BLaER1 (cell line): ENCODE measurements around the gene NOTCH3.
A peak's percentile ranks its signal among the peaks of the same experiment; 100 is the strongest.

Experiments
- H3K27ac ChIP-seq: shearing (Covaris generic); formaldehyde crosslinking; 2 replicates; pipeline ENCODE4 v1.8.1; 2022
- H3K27me3 ChIP-seq: shearing (Covaris generic); formaldehyde crosslinking; 2 replicates; pipeline ENCODE4 v1.8.1; 2022
- H3K36me3 ChIP-seq: shearing (Covaris generic); formaldehyde crosslinking; 2 replicates; pipeline ENCODE4 v1.8.1; 2022
- H3K4me1 ChIP-seq: shearing (Covaris generic); formaldehyde crosslinking; 2 replicates; pipeline ENCODE4 v1.8.1; 2022
- H3K4me2 ChIP-seq: shearing (Covaris generic); formaldehyde crosslinking; 2 replicates; pipeline ENCODE4 v1.8.1; 2022
- H3K4me3 ChIP-seq: shearing (Covaris generic); formaldehyde crosslinking; 2 replicates; pipeline ENCODE4 v1.8.1; 2022
- H3K9ac ChIP-seq: shearing (Covaris generic); formaldehyde crosslinking; 2 replicates; pipeline ENCODE4 v1.8.1; 2022
- H3K9me3 ChIP-seq: shearing (Covaris generic); formaldehyde crosslinking; 2 replicates; pipeline ENCODE4 v1.8.1; 2022
- H4K20me1 ChIP-seq: shearing (Covaris generic); formaldehyde crosslinking; 2 replicates; pipeline ENCODE4 v1.8.1; 2022
- Cebpa-rat ChIP-seq: shearing (Covaris generic); IDR thresholded peaks from 2 replicates; pipeline ENCODE4 v1.8.1; 2022

NOTCH3 gene

DNA sequence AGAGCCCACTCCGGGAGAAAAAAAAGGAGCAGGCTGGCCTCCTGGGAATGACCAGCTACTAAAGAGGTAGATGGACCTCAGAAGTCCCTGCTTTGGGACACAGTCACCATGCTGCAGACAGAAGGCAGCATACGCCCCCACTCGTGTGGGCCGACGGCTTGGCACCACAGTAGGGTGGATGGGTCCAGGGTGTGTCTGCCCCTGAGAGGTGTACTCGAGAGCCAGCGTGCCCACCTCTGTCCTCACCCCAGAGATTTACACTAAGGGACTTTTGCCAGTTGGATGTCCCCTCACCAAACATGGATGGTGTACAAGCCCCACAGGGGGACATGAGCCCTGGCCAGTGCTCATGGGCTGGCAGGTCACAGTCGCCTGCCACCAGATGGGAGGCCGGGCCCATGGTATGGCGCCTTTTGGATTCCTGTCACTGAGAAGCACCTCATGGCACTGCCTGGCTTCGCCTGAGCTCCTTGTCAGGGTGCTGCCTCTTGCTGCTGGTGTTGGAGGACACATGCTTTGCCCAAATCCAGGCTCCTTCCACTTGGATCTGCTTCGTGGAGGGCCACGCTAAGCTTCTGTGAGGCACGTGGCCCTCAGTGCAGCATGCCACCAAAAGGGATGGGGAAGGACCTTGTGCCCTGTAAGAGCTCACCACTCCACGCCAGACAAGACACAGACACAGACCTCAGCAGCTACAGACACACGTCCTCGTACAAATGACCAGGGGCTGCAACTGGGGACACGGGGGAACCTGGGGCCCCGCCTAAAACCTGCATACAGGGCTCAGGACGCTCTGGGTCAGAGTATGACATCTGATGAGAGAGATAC is 44.8 kb upstream of the NOTCH3 start:
- Histone ChIP-seq H3K27ac (peak overlapping the region; percentile 80), H3K27me3 (no peaks in the 10 kb centered on the region), H3K36me3 (peaks cover 85% of the 10 kb centered on the region), H3K4me3 (no peak overlapping the region), H4K20me1 (peaks cover 89% of the 10 kb centered on the region), H3K4me1 (peaks cover 69% of the 10 kb centered on the region), H3K4me2 (peak overlapping the region; percentile 96), H3K9ac (peak overlapping the region; percentile 75; the same call in 1 of the 2 replicates), H3K9me3 (no peaks in the 10 kb centered on the region)
- no peak for TF ChIP-seq Cebpa-rat

DNA sequence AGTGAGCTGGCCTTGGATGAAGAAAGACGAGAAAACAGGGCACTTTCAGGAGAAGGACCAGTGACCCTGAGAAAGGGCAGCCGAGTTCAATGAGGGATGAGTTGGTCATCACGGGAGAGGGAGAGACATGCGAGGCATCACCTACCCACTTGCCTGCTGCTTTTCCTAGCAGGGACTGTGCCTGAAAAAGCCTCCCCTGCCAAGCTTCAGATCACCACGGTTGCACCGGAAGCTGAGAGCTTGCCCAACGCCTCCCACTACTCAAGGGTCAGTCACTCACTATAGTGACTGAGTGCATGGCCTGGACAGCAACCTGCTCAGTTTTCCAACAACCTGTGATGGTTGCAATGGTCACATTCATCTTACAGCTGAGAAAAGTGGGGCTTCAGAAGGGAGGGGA is 44.0 kb upstream of the NOTCH3 start:
- Histone ChIP-seq H3K9me3 (no peaks in the 10 kb centered on the region), H3K9ac (no peak overlapping the region), H4K20me1 (peaks cover 89% of the 10 kb centered on the region), H3K27me3 (no peaks in the 10 kb centered on the region), H3K36me3 (peaks cover 85% of the 10 kb centered on the region), H3K4me3 (no peak overlapping the region), H3K4me1 (peaks cover 61% of the 10 kb centered on the region), H3K27ac (0 out of 2 replicates have a peak overlapping the region, but pooled peaks have one; percentile 80), H3K4me2 (no peak overlapping the region)
- TF ChIP-seq Cebpa-rat = no peak

DNA sequence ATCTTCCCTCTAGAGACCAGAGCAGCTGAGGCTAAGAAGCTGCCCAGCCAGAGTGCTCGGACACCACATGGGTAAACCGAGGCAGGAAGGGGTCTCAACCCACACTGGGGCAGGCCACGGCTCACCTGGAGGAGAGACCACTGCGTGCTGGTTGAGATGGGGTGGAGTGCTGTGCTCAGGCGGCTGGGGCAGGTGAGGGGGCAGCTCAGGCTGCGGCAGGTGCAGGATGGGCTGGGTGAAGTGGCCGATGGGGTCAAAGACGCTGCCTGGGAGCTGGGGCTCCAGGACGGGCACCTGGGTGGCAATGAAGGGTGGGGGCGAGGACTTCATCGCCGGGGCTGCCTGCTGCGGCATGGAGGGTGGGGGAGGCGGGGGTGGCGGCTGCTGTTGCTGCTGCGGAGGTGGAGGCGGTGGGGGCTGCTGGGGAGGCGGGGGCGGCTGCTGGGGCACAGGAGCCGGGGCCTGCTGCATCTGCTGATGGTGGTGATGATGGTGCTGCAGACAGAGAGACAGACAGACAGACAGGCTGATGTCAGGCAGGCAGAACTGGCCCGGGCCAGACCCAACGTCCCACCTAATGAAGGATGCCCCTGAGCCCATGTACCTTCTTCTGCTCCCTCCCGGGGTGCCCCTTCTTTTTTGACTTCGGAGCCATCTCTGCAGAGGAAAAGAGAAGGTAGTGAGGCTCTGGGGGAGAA is 43.5 kb upstream of the NOTCH3 start:
- H3K27me3 ChIP-seq = no peaks in the 10 kb centered on the region
- H3K4me3 ChIP-seq = no peak overlapping the region
- H3K4me2 ChIP-seq = no peak overlapping the region
- no peak overlapping the region for H3K27ac ChIP-seq
- H3K9ac ChIP-seq = no peak overlapping the region
- peaks cover 55% of the 10 kb centered on the region for H3K4me1 ChIP-seq
- H3K36me3 ChIP-seq = peaks cover 85% of the 10 kb centered on the region
- H4K20me1 ChIP-seq = peaks cover 89% of the 10 kb centered on the region
- no peaks in the 10 kb centered on the region for H3K9me3 ChIP-seq
- no peak for TF ChIP-seq Cebpa-rat

DNA sequence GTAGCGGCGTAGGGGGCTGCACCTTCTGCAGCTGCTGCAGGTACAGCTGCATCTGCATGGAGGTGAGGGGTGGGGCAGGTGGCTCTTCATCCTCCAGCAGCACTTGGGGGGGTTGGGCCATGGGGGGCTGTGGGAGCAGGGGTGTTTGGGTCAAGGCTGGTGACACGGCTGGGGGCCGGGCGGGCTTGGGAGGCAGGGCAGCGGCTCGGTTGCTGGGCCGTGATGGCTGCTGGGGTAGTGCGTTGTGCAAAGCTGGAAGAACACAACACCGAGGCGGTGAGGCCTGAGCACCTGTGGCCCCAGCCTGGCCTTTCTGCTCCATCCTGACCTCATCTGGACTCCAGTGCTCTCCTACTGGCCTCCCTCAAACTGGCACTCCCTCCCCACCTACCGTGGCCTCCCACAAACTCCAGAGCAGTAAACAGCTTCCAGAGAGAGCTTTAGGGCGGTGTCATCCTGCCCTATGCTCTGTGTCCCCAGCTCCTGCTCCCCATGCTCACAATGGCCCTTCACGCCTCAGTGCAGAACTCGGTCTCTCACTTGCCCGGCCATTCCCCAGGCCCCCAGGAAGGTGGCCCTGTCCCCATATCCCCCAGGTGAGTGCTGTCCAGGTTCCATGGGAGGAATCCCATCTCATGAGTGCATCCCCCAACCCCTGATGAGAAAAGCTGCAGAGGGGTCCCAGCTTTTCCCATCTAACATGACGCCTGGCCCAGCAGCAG is 42.6 kb upstream of the NOTCH3 start:
- Histone ChIP-seq H3K9ac (no peak overlapping the region), H3K9me3 (no peaks in the 10 kb centered on the region), H3K27ac (0 out of 2 replicates have a peak overlapping the region, but pooled peaks have one; percentile 35), H3K4me2 (no peak overlapping the region), H3K27me3 (no peaks in the 10 kb centered on the region), H3K4me1 (peaks cover 47% of the 10 kb centered on the region), H4K20me1 (peaks cover 87% of the 10 kb centered on the region), H3K36me3 (peaks cover 88% of the 10 kb centered on the region), H3K4me3 (no peak overlapping the region)
- TF ChIP-seq Cebpa-rat = no peak

DNA sequence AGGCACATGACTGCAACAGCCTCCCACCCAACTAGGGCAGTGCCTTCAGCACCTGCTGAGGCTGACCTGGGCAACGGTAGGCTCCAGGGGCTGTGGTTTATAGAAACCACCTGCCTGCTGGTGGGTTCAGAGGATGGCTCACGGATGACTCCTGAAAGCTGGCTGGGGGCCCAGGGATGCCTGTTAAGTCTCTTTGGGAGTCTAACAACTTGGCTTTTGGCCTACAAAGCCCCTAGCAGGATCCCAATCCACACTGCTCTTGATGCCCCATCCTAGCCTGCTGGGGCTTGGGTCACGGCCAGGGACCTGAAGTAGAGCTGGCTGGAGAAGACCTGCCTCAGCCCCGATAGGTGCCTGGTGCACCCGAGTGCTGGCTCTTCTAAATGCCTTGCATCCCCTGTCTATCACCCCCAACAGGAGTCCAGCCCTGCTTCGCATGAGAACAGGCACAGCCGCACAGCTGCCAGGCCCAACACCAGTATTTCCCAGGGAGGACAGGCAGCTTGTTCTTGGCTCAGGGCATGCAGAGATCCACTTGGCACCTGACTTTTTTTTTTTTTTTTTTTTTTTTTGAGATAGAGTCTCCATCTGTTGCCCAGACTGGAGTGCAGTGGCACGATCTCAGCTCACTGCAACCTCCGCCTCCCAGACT is 40.6 kb upstream of the NOTCH3 start:
- H4K20me1 ChIP-seq = peaks cover 84% of the 10 kb centered on the region
- no peaks in the 10 kb centered on the region for H3K27me3 ChIP-seq
- H3K9me3 ChIP-seq = no peaks in the 10 kb centered on the region
- peaks cover 31% of the 10 kb centered on the region for H3K4me1 ChIP-seq
- H3K27ac ChIP-seq = 0 out of 2 replicates have a peak overlapping the region, but pooled peaks have one; percentile 26
- TF ChIP-seq Cebpa-rat = no peak
- H3K4me2 ChIP-seq = no peak overlapping the region
- H3K4me3 ChIP-seq = no peak overlapping the region
- 0 out of 2 replicates have a peak overlapping the region, but pooled peaks have one; percentile 4 for H3K9ac ChIP-seq
- H3K36me3 ChIP-seq = peaks cover 93% of the 10 kb centered on the region

DNA sequence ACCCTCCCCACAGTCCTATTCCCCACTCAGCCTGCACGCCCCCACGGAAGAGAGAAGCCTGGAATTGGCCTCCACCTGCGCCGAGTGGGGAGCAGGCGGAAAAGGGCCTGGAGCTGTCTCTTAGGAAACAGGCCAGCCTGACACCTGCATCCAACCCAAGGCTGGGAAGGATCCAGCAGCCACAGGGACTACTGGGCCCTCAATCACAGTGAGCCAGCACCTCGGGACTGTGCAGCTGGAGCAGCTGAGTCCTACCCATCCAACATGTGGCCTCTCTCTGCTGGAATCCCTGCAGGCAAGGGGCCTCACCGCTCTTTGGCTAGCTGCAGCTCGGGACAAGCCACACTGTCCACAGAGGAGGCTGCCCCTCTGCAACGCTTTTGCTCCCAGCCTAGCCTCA is 39.7 kb upstream of the NOTCH3 start:
- Histone ChIP-seq H3K4me1 (peaks cover 31% of the 10 kb centered on the region), H3K9ac (no peak overlapping the region), H3K27ac (peak overlapping the region; percentile 26; the same call in 1 of the 2 replicates)

DNA sequence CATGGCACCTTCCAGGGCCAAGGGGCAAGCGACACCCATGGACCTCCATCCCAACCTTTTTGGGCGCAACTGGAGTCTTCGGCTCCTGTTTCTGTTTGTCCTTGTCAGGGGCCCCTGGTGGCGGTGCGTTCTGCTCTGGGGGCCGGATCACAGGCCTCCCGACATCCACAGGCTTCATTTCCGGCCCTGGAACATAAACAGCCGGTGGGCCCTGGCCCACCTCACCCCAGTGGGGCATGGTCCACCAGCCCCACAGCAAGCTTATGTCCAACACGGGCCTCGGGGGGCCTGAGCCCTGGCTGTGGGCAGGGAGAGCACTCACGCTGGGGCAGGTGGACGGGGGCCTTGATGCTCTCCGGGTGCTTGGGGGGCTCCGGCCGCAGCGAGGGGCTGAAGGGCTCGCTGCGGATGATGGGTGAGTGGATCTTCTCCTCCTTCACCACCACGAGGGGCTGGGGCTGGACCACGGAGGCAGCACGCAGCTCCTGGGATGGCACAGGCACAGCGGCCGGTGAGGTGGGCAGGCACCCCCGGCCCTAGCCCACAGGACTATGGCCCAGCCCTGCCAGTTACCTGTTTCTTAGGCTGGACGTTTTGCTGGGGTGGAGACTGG is 38.6 kb upstream of the NOTCH3 start:
- Histone ChIP-seq H3K4me1 (peaks cover 31% of the 10 kb centered on the region), H3K27ac (no peak overlapping the region), H3K9me3 (no peaks in the 10 kb centered on the region), H3K4me3 (no peak overlapping the region), H4K20me1 (peaks cover 84% of the 10 kb centered on the region), H3K36me3 (peaks cover 89% of the 10 kb centered on the region), H3K27me3 (no peaks in the 10 kb centered on the region), H3K9ac (no peak overlapping the region), H3K4me2 (no peak overlapping the region)
- TF ChIP-seq Cebpa-rat = no peak

More for the DNA sequence above, 39.7 kb upstream of the NOTCH3 start:
- Histone ChIP-seq H3K36me3 (peaks cover 93% of the 10 kb centered on the region), H3K27me3 (no peaks in the 10 kb centered on the region), H4K20me1 (peaks cover 84% of the 10 kb centered on the region), H3K4me3 (no peak overlapping the region), H3K9me3 (no peaks in the 10 kb centered on the region), H3K4me2 (no peak overlapping the region)
- TF ChIP-seq Cebpa-rat = no peak

DNA sequence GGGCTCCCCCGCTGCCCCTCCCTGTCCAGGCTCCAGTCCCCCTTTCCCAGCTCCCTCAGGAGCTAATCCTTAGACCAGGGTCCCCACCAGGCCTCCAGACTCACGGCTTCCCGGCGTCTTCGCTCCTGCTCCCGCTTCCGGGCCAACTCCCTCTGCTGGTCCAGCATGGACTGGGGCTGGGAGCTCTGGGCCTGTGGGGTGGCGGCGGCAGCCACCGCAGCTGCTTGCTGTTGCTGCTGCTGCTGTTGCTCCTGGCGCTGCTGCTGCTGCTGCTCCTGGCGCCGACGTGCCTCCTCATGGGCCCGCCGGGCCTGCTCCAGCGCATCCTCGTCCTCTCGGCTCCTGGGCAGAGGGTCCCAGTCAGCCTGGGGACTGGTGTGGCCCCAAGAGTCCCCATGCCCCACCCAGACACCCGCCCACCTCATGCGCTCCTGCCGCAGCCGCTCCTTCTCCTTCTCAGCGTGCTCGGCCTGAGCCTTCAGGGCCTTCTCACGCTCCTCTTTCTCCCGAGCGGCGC is 37.9 kb upstream of the NOTCH3 start:
- Histone ChIP-seq H3K27me3 (peaks cover 3% of the 10 kb centered on the region; the same call in 1 of the 2 replicates), H3K36me3 (peaks cover 83% of the 10 kb centered on the region), H3K27ac (no peak overlapping the region), H3K9ac (no peak overlapping the region), H3K4me3 (no peak overlapping the region), H3K4me2 (no peak overlapping the region), H3K4me1 (peaks cover 34% of the 10 kb centered on the region), H3K9me3 (no peaks in the 10 kb centered on the region), H4K20me1 (peaks cover 87% of the 10 kb centered on the region)
- TF ChIP-seq Cebpa-rat = no peak
